ENCODE measurements around the gene PACRG. TPM values are rescaled to one million over a fixed set of nuclear protein-coding genes. Genes with fewer than 3 reads are reported as not detected.

The PACRG gene
- total RNA-seq, 2 donors from 2014 or later, result 2.8 to 21.3 TPM

GRCh38 chr6:163354085-163354484 lies 626.3 kb downstream of the PACRG start:
- Histone ChIP-seq H3K4me1 (peaks cover 0 to 31% of the 10 kb centered on the region in 2 donors), H3K27me3 (no peaks in the 10 kb centered on the region), H3K9me3 (no peaks in the 10 kb centered on the region), H3K27ac (peak overlapping the region; percentile 29 to 77), H3K4me3 (no peak overlapping the region), H3K36me3 (no peaks in the 10 kb centered on the region)
- TF ChIP-seq CTCF (IDR thresholded peaks at IDR 0.05), result no peak
- peak; percentile 75 for DNase-seq (ENCODE audit: low spot score)

- Histone ChIP-seq H3K4me3 (peak overlapping the region in 1 of 2 donors; percentile 14), H3K27me3 (no peaks in the 10 kb centered on the region), H3K9me3 (no peaks in the 10 kb centered on the region), H3K4me1 (peaks cover 0 to 31% of the 10 kb centered on the region in 2 donors), H3K27ac (peak overlapping the region; percentile 67 to 77), H3K36me3 (no peaks in the 10 kb centered on the region)
- TF ChIP-seq CTCF (IDR thresholded peaks at IDR 0.05), result no peak
- DNase-seq (ENCODE audit: low spot score), result no peak
These were observed 627.1 kb downstream of the PACRG start for GRCh38 chr6:163354761-163355425.

GRCh38 chr6:163355426-163355991 lies 627.7 kb downstream of the PACRG start:
- no peaks in the 10 kb centered on the region for H3K36me3 ChIP-seq
- peak overlapping the region in 1 of 2 donors; percentile 14 for H3K4me3 ChIP-seq
- H3K27me3 ChIP-seq, result no peaks in the 10 kb centered on the region
- peak overlapping the region; percentile 67 to 77 for H3K27ac ChIP-seq
- DNase-seq (ENCODE audit: low spot score), result peak; percentile 78
- no peaks in the 10 kb centered on the region for H3K9me3 ChIP-seq
- TF ChIP-seq CTCF (IDR thresholded peaks at IDR 0.05), result no peak
- H3K4me1 ChIP-seq, result peaks cover 0 to 31% of the 10 kb centered on the region in 2 donors

GRCh38 chr6:163356324-163356723 lies 628.5 kb downstream of the PACRG start:
- no peaks in the 10 kb centered on the region for H3K27me3 ChIP-seq
- no peaks in the 10 kb centered on the region for H3K36me3 ChIP-seq
- H3K9me3 ChIP-seq, result no peaks in the 10 kb centered on the region
- peaks cover 0 to 31% of the 10 kb centered on the region in 2 donors for H3K4me1 ChIP-seq
- no peak overlapping the region for H3K4me3 ChIP-seq
- no peak for TF ChIP-seq CTCF (IDR thresholded peaks at IDR 0.05)
- peak; percentile 77 for DNase-seq (ENCODE audit: low spot score)
- peak overlapping the region; percentile 67 to 77 for H3K27ac ChIP-seq

GRCh38 chr6:163356743-163357142 lies 629.0 kb downstream of the PACRG start:
- TF ChIP-seq CTCF (IDR thresholded peaks at IDR 0.05), result no peak
- no peak for DNase-seq (ENCODE audit: low spot score)
- Histone ChIP-seq H3K9me3 (no peaks in the 10 kb centered on the region), H3K27ac (peak overlapping the region in 1 of 2 donors; percentile 77), H3K4me3 (no peak overlapping the region), H3K27me3 (no peaks in the 10 kb centered on the region), H3K4me1 (peaks cover 0 to 31% of the 10 kb centered on the region in 2 donors), H3K36me3 (no peaks in the 10 kb centered on the region)

Measured in right atrium auricular region (tissue), 2 donors.